AG09319 (cell line): Measurements from ENCODE around the gene KCNH6.

Source experiments
- DNase-seq: peaks from one replicate; pipeline ENCODE4 v3.0.0-alpha.2; 2010; ENCODE audit warnings: low read depth; ENCODE audit errors: extremely low read depth
- TF ChIP-seq, protein P1 (sequence below): IDR thresholded peaks from 2 replicates; pipeline ENCODE4 v1.5.1; 2011; ENCODE audit warnings: low read depth, mild to moderate bottlenecking, inconsistent platforms, low read length, moderate library complexity

Gene KCNH6

DNA sequence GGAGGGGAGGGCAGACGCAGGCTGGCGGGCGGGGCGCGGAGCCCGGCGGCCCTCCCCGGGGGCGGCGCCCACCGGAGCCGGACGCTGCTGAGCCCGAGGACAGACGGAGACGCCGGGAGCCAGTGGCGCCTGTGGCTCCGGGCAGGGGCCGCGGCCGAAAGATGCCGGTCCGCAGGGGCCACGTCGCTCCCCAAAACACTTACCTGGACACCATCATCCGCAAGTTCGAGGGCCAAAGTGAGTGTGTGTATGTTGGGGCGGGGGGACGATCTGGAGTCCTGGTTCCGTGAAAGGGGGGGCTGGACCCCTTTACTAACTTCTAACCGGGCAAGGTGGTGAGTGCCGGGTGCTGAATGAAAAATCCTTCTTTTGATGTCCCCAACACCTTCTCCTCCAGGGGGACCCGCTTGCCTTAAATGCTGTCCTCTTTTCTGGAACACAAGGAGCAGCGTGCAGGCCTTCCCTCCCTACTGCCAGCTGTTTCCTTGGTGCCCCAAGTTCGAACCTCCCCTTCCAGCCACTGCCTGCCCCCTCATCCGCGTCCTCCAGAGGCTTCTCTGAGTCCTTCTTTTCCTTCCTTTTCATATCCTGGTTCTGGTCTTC, at the start of gene KCNH6:
Gene KCNH6, plus strand, starts transcription at position 106 of the 603 bp plus-strand sequence. Its CDS starts 56 bp downstream, at position 162.
- DNase-seq = no peak
- TF ChIP-seq, protein P1, sequence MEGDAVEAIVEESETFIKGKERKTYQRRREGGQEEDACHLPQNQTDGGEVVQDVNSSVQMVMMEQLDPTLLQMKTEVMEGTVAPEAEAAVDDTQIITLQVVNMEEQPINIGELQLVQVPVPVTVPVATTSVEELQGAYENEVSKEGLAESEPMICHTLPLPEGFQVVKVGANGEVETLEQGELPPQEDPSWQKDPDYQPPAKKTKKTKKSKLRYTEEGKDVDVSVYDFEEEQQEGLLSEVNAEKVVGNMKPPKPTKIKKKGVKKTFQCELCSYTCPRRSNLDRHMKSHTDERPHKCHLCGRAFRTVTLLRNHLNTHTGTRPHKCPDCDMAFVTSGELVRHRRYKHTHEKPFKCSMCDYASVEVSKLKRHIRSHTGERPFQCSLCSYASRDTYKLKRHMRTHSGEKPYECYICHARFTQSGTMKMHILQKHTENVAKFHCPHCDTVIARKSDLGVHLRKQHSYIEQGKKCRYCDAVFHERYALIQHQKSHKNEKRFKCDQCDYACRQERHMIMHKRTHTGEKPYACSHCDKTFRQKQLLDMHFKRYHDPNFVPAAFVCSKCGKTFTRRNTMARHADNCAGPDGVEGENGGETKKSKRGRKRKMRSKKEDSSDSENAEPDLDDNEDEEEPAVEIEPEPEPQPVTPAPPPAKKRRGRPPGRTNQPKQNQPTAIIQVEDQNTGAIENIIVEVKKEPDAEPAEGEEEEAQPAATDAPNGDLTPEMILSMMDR = no peak

- TF ChIP-seq, protein P1 = no peak
- no peak for DNase-seq
Measured at GRCh38 chr17:63474174-63474573, 49.0 kb upstream of the KCNH6 start.

- TF ChIP-seq, protein P1 = no peak
- no peak for DNase-seq
Measured at GRCh38 chr17:63474586-63475460, 48.3 kb upstream of the KCNH6 start.

DNA sequence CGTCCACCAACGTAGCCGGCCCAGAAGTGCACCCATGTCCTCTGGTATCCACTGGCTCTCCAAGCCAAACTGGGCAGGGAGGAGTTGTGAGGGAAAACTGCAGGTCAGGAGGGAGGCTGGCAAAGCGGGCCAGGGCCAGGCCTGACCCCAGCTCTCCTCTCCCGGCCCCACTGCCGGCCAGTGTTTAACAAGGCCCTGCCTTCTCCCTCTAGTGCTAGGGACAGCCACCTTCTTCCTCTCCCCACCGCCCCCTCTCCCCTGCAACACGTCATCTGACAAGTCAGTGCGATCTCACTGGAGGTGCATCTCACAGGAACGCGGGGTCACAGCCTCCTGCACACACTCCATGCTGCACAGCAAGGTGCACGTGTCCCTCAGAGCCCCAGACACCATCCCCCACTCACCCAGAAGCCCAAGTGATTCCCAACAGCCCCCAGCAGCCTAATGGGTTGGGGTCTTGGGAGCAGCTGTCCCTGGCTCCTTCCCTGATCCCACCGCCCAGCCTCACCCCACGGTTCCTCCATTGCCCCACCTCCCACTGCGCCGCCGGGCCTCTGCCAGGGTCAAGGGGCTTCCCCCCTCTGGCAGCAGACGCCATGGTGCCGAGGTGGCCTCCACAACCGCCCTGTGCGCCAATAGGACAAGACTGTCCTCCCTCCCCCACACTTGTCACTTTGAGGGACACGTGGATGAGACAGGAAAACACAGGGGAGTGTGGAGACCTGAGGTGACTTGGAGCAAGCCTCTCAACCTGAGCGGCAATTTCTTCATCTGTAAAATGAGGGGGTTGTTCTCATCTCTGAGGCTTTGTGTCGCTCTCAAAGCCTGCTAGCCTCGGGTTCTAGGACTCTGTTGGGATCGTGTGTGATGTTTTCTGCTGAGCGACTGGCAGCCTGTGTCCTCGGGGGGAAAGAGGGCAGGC, 47.4 kb upstream of the KCNH6 start:
- DNase-seq = no peak
- TF ChIP-seq, protein P1 = no peak

- DNase-seq = no peak
- TF ChIP-seq, protein P1 = no peak
Measured at GRCh38 chr17:63476459-63476853, 46.7 kb upstream of the KCNH6 start.

GRCh38 chr17:63476854-63477479, 46.2 kb upstream of the KCNH6 start, which contains the start of gene ACE:
Gene ACE, plus strand, starts transcription at chr17:63477061. Its CDS starts 34 bp downstream, at chr17:63477095.
- no peak for DNase-seq
- TF ChIP-seq, protein P1 = no peak
